ENCODE measurements around the gene OXER1.

OXER1 gene

GRCh38 chr2:42784204-42784880 is 20.4 kb upstream of the OXER1 start:
- no peaks in the 10 kb centered on the region for H3K36me3 ChIP-seq (ENCODE audit: control insufficient read depth, insufficient read depth, low read length)
- no peak overlapping the region for H3K9ac ChIP-seq (ENCODE audit: low read length)
- H3K4me3 ChIP-seq (ENCODE audit: low read depth, low read length) = no peak overlapping the region
- no peak overlapping the region for H3K27ac ChIP-seq (ENCODE audit: low read depth, low read length)
- 0 out of 2 replicates have a peak, but pooled peaks cover 2% of the 10 kb centered on the region for H3K4me1 ChIP-seq (ENCODE audit: control insufficient read depth, insufficient read depth, low read length)
- no peaks in the 10 kb centered on the region for H3K27me3 ChIP-seq (ENCODE audit: control insufficient read depth, insufficient read depth, low read length)
- peaks cover 18% of the 10 kb centered on the region for H3K9me3 ChIP-seq (ENCODE audit: control insufficient read depth, insufficient read depth, low read depth, low read length)

GRCh38 chr2:42783511-42783910 is 19.6 kb upstream of the OXER1 start:
- H3K9me3 ChIP-seq (ENCODE audit: control insufficient read depth, insufficient read depth, low read depth, low read length) = peaks cover 26% of the 10 kb centered on the region
- peaks cover 2% of the 10 kb centered on the region; the same call in 1 of the 2 replicates for H3K36me3 ChIP-seq (ENCODE audit: control insufficient read depth, insufficient read depth, low read length)
- H3K27ac ChIP-seq (ENCODE audit: low read depth, low read length) = no peak overlapping the region
- no peaks in the 10 kb centered on the region for H3K27me3 ChIP-seq (ENCODE audit: control insufficient read depth, insufficient read depth, low read length)
- H3K4me1 ChIP-seq (ENCODE audit: control insufficient read depth, insufficient read depth, low read length) = 0 out of 2 replicates have a peak, but pooled peaks cover 2% of the 10 kb centered on the region
- H3K4me3 ChIP-seq (ENCODE audit: low read depth, low read length) = no peak overlapping the region
- no peak overlapping the region for H3K9ac ChIP-seq (ENCODE audit: low read length)

- Histone ChIP-seq H3K4me3 (ENCODE audit: low read depth, low read length) (no peak overlapping the region), H3K27ac (ENCODE audit: low read depth, low read length) (no peak overlapping the region), H3K9ac (ENCODE audit: low read length) (no peak overlapping the region), H3K36me3 (ENCODE audit: control insufficient read depth, insufficient read depth, low read length) (peaks cover 3% of the 10 kb centered on the region; the same call in 1 of the 2 replicates), H3K27me3 (ENCODE audit: control insufficient read depth, insufficient read depth, low read length) (no peaks in the 10 kb centered on the region), H3K4me1 (ENCODE audit: control insufficient read depth, insufficient read depth, low read length) (no peaks in the 10 kb centered on the region), H3K9me3 (ENCODE audit: control insufficient read depth, insufficient read depth, low read depth, low read length) (peaks cover 39% of the 10 kb centered on the region)
Observed at GRCh38 chr2:42781181-42781580, 17.2 kb upstream of the OXER1 start.

GRCh38 chr2:42777883-42778805 is 14.2 kb upstream of the OXER1 start:
- peaks cover 3% of the 10 kb centered on the region; the same call in 1 of the 2 replicates for H3K36me3 ChIP-seq (ENCODE audit: control insufficient read depth, insufficient read depth, low read length)
- no peak overlapping the region for H3K4me3 ChIP-seq (ENCODE audit: low read depth, low read length)
- H3K27ac ChIP-seq (ENCODE audit: low read depth, low read length) = no peak overlapping the region
- H3K9ac ChIP-seq (ENCODE audit: low read length) = no peak overlapping the region
- peaks cover 39% of the 10 kb centered on the region for H3K9me3 ChIP-seq (ENCODE audit: control insufficient read depth, insufficient read depth, low read depth, low read length)
- no peaks in the 10 kb centered on the region for H3K27me3 ChIP-seq (ENCODE audit: control insufficient read depth, insufficient read depth, low read length)
- peaks cover 7% of the 10 kb centered on the region for H3K4me1 ChIP-seq (ENCODE audit: control insufficient read depth, insufficient read depth, low read length)

GRCh38 chr2:42775810-42776209 is 11.9 kb upstream of the OXER1 start:
- peaks cover 3% of the 10 kb centered on the region; the same call in 1 of the 2 replicates for H3K36me3 ChIP-seq (ENCODE audit: control insufficient read depth, insufficient read depth, low read length)
- H3K9me3 ChIP-seq (ENCODE audit: control insufficient read depth, insufficient read depth, low read depth, low read length) = peaks cover 28% of the 10 kb centered on the region
- H3K4me3 ChIP-seq (ENCODE audit: low read depth, low read length) = no peak overlapping the region
- H3K27ac ChIP-seq (ENCODE audit: low read depth, low read length) = no peak overlapping the region
- H3K27me3 ChIP-seq (ENCODE audit: control insufficient read depth, insufficient read depth, low read length) = no peaks in the 10 kb centered on the region
- no peak overlapping the region for H3K9ac ChIP-seq (ENCODE audit: low read length)
- peaks cover 10% of the 10 kb centered on the region for H3K4me1 ChIP-seq (ENCODE audit: control insufficient read depth, insufficient read depth, low read length)

- Histone ChIP-seq H3K9me3 (ENCODE audit: control insufficient read depth, insufficient read depth, low read depth, low read length) (peaks cover 25% of the 10 kb centered on the region), H3K4me1 (ENCODE audit: control insufficient read depth, insufficient read depth, low read length) (peaks cover 10% of the 10 kb centered on the region), H3K27ac (ENCODE audit: low read depth, low read length) (no peak overlapping the region), H3K9ac (ENCODE audit: low read length) (no peak overlapping the region), H3K4me3 (ENCODE audit: low read depth, low read length) (no peak overlapping the region), H3K27me3 (ENCODE audit: control insufficient read depth, insufficient read depth, low read length) (no peaks in the 10 kb centered on the region), H3K36me3 (ENCODE audit: control insufficient read depth, insufficient read depth, low read length) (peaks cover 3% of the 10 kb centered on the region; the same call in 1 of the 2 replicates)
Observed at GRCh38 chr2:42775186-42775585, 11.3 kb upstream of the OXER1 start.

- Histone ChIP-seq H3K9me3 (ENCODE audit: control insufficient read depth, insufficient read depth, low read depth, low read length) (0 out of 2 replicates have a peak, but pooled peaks cover 2% of the 10 kb centered on the region), H3K4me3 (ENCODE audit: low read depth, low read length) (no peak overlapping the region), H3K36me3 (ENCODE audit: control insufficient read depth, insufficient read depth, low read length) (no peaks in the 10 kb centered on the region), H3K9ac (ENCODE audit: low read length) (no peak overlapping the region), H3K27me3 (ENCODE audit: control insufficient read depth, insufficient read depth, low read length) (no peaks in the 10 kb centered on the region), H3K27ac (ENCODE audit: low read depth, low read length) (no peak overlapping the region), H3K4me1 (ENCODE audit: control insufficient read depth, insufficient read depth, low read length) (peaks cover 10% of the 10 kb centered on the region)
Observed at GRCh38 chr2:42771546-42772153, 7.7 kb upstream of the OXER1 start.

GRCh38 chr2:42770288-42771131 is 6.6 kb upstream of the OXER1 start:
- Histone ChIP-seq H3K4me3 (ENCODE audit: low read depth, low read length) (no peak overlapping the region), H3K9ac (ENCODE audit: low read length) (no peak overlapping the region), H3K36me3 (ENCODE audit: control insufficient read depth, insufficient read depth, low read length) (no peaks in the 10 kb centered on the region), H3K9me3 (ENCODE audit: control insufficient read depth, insufficient read depth, low read depth, low read length) (no peaks in the 10 kb centered on the region), H3K27me3 (ENCODE audit: control insufficient read depth, insufficient read depth, low read length) (no peaks in the 10 kb centered on the region), H3K4me1 (ENCODE audit: control insufficient read depth, insufficient read depth, low read length) (peaks cover 10% of the 10 kb centered on the region), H3K27ac (ENCODE audit: low read depth, low read length) (no peak overlapping the region)

GRCh38 chr2:42769583-42770287 is 5.8 kb upstream of the OXER1 start:
- Histone ChIP-seq H3K4me1 (ENCODE audit: control insufficient read depth, insufficient read depth, low read length) (peaks cover 10% of the 10 kb centered on the region), H3K9ac (ENCODE audit: low read length) (no peak overlapping the region), H3K27ac (ENCODE audit: low read depth, low read length) (no peak overlapping the region), H3K27me3 (ENCODE audit: control insufficient read depth, insufficient read depth, low read length) (no peaks in the 10 kb centered on the region), H3K36me3 (ENCODE audit: control insufficient read depth, insufficient read depth, low read length) (no peaks in the 10 kb centered on the region), H3K4me3 (ENCODE audit: low read depth, low read length) (no peak overlapping the region), H3K9me3 (ENCODE audit: control insufficient read depth, insufficient read depth, low read depth, low read length) (no peaks in the 10 kb centered on the region)

All from HUES6 (cell line).